GM12864 (cell line): ENCODE measurements around the gene SORBS1.

Source experiments
- DNase-seq: peaks from one replicate; pipeline ENCODE4 v3.0.0-alpha.2; 2011; ENCODE audit warnings: low read depth
- H3K4me3 ChIP-seq: 2 replicates; pipeline ENCODE4 v1.5.1; 2011; ENCODE audit warnings: mild to moderate bottlenecking, low read depth, low read length, control low read depth
- CTCF ChIP-seq: IDR thresholded peaks from 2 replicates; pipeline ENCODE4 v1.5.1; 2011; ENCODE audit warnings: low read depth, mild to moderate bottlenecking, moderate library complexity, low read length, control low read depth, inconsistent platforms; ENCODE audit errors: missing control alignments

The SORBS1 gene

GRCh38 chr10:95476469-95477174 lies 84.5 kb downstream of the SORBS1 start:
- DNase-seq, result no peak
- no peak overlapping the region for H3K4me3 ChIP-seq
- TF ChIP-seq CTCF, result no peak

- no peak for DNase-seq
- no peak for TF ChIP-seq CTCF
- H3K4me3 ChIP-seq, result no peak overlapping the region
Observed at GRCh38 chr10:95475827-95476468, 85.2 kb downstream of the SORBS1 start.

GRCh38 chr10:95475003-95475383 lies 86.2 kb downstream of the SORBS1 start:
- no peak overlapping the region for H3K4me3 ChIP-seq
- no peak for DNase-seq
- TF ChIP-seq CTCF, result no peak

GRCh38 chr10:95474228-95475002 lies 86.8 kb downstream of the SORBS1 start:
- TF ChIP-seq CTCF, result no peak
- no peak for DNase-seq
- no peak overlapping the region for H3K4me3 ChIP-seq

GRCh38 chr10:95472304-95473088 lies 88.7 kb downstream of the SORBS1 start:
- TF ChIP-seq CTCF, result no peak
- DNase-seq, result no peak
- H3K4me3 ChIP-seq, result no peak overlapping the region

GRCh38 chr10:95469676-95470075 lies 91.5 kb downstream of the SORBS1 start:
- no peak for TF ChIP-seq CTCF
- no peak overlapping the region for H3K4me3 ChIP-seq
- DNase-seq, result no peak
